D721Med (cell line): Measurements from ENCODE around the gene KRTAP2-3.
"Not testable (repeated sequence)": the region's sequence is repeated elsewhere in the genome, so short reads cannot be mapped to it uniquely, and the experiment has no call there.

Source experiments
- DNase-seq: peaks from one replicate; pipeline ENCODE4 v3.0.0; 2011; ENCODE audit warnings: low spot score; ENCODE audit not compliant: insufficient read length
- FAIRE-seq: peaks from 2 replicates; lab custom pipeline; 2011; peaks lifted over from hg19 to GRCh38; lab: Jason Lieb, UNC
- CTCF ChIP-seq: IDR thresholded peaks from 2 replicates; pipeline ENCODE4 v1.5.1; 2012; ENCODE audit warnings: mild to moderate bottlenecking, control low read depth; ENCODE audit not compliant: insufficient read depth; ENCODE audit errors: missing control alignments

Gene KRTAP2-3

DNA sequence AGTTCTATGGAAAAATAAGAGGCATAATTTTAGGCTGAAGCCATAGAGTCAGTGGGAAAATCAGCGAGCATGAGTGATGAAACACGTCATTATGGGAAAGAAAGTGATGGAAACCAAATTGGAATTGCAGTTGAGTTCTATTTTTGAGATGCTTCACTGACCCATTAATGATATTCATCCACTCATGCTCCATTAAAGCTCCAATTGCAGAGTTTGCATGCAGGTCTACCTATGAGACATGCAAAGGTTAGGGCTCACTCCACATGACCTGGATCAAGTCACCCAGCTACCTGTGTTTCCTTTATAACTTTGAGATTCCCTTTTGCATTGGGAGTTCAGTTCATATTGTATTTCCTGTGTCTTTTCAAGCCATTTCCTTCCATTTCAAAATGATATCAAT is 13.8 kb upstream of the KRTAP2-3 start:
- FAIRE-seq = no peak

GRCh38 chr17:41071606-41072360 is 11.9 kb upstream of the KRTAP2-3 start:
- no peak for TF ChIP-seq CTCF
- DNase-seq (no peak), FAIRE-seq (no peak)

More for the DNA sequence above, 13.8 kb upstream of the KRTAP2-3 start:
- no peak for DNase-seq
- no peak for TF ChIP-seq CTCF

- FAIRE-seq = no peak
- DNase-seq = no peak
- no peak for TF ChIP-seq CTCF
Measured at GRCh38 chr17:41069031-41069430, 9.1 kb upstream of the KRTAP2-3 start.

GRCh38 chr17:41067281-41067680 is 7.4 kb upstream of the KRTAP2-3 start:
- DNase-seq = no peak
- FAIRE-seq = no peak
- TF ChIP-seq CTCF = no peak

DNA sequence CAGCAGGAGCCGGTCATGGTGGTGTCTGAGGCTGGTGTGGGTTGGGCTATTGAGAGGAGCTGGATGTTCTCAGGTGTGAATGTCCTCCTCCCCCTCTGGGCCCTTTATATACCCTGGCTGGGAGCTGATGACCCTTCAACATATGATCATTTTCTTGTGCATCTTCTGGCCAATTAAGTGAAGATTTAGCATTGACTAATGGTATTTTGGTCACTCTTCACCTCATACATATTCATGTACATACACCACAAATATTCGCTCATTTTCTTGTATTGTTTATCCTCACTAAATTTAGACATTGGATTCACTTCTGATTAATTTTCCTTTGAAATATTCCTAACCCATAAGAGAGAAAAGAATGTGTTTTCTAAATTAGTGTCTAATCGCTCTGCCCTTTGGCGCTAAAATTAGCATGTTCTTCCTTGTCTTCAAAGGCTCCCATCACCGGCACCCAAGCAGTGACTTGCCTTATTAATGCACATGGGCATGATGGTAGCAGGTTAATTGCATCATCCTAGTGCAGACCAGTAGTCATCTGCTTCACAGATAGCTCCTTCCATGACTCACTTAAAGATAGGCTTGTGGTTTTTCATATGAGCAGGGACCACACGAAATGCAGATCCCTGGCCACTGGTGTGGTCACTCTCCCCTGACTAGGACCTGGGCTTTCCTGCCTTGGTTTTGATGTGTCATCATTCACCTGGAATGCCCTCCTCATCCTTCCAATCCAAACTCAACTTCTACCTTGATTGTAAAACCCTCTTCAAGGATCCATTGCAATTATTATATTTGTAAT is 6.1 kb upstream of the KRTAP2-3 start, which contains the start of gene KRTAP2-4:
KRTAP2-4 (minus strand) TSS at position 51 of the 796 bp plus-strand sequence; CDS start at position 17, 34 bp downstream.
- no peak for FAIRE-seq
- TF ChIP-seq CTCF = no peak
- no peak for DNase-seq

GRCh38 chr17:41065016-41065689 is 5.2 kb upstream of the KRTAP2-3 start:
- FAIRE-seq, DNase-seq: not testable (repeated sequence)

- no peak for FAIRE-seq
- DNase-seq = no peak
- no peak for TF ChIP-seq CTCF
Measured at GRCh38 chr17:41064301-41064700, 4.4 kb upstream of the KRTAP2-3 start.
